Uterus (tissue), 2 donors: ENCODE measurements around the gene COL6A3.

ENCODE experiments used
- POLR2A ChIP-seq, 2 donors: fragments of 450-650 bp; IDR thresholded peaks; one replicate each; pipeline ENCODE4 v1.6.1; 2016; ENCODE audit warnings: antibody characterized with exemption in 2 of 2, mild to moderate bottlenecking in 1 of 2, moderate library complexity in 1 of 2
- TF ChIP-seq, protein P1 (sequence below), 4 experiments: fragments of 200-600 bp in 2 of 4; fragments of 450-650 bp in 2 of 4; sonication (generic) in 2 of 4; IDR thresholded peaks; one replicate each; pipeline ENCODE4 v1.5.1; 2016 to 2019; ENCODE audit warnings: antibody characterized with exemption in 4 of 4, mild to moderate bottlenecking in 2 of 4, moderate library complexity in 1 of 4

DNA sequence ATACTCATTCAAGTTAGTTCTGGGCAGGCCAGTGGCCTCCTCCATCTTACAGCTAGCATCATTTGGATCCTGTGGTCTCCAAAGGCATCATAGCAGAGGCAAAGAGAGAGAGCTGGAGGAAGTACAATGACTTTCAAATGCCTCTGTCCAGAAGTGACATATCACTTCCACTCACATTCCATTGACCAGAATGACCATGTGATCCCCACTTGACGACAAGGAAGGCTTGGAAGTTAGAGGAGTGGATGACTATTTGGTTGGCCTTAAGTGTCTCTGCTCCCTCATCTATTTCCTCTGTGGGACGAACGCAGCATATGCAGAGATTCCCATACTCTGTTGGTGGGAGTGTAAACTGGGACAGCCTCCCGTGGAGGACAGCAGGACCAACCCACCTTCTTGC is 45.3 kb upstream of the COL6A3 start:
- TF ChIP-seq, protein P1, sequence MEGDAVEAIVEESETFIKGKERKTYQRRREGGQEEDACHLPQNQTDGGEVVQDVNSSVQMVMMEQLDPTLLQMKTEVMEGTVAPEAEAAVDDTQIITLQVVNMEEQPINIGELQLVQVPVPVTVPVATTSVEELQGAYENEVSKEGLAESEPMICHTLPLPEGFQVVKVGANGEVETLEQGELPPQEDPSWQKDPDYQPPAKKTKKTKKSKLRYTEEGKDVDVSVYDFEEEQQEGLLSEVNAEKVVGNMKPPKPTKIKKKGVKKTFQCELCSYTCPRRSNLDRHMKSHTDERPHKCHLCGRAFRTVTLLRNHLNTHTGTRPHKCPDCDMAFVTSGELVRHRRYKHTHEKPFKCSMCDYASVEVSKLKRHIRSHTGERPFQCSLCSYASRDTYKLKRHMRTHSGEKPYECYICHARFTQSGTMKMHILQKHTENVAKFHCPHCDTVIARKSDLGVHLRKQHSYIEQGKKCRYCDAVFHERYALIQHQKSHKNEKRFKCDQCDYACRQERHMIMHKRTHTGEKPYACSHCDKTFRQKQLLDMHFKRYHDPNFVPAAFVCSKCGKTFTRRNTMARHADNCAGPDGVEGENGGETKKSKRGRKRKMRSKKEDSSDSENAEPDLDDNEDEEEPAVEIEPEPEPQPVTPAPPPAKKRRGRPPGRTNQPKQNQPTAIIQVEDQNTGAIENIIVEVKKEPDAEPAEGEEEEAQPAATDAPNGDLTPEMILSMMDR (IDR thresholded peaks at IDR 0.05) = no peak
- TF ChIP-seq POLR2A (IDR thresholded peaks at IDR 0.05) = no peak
